ENCODE results near the gene IFITM5.
"Not testable (repeated sequence)": the region's sequence is repeated elsewhere in the genome, so short reads cannot be mapped to it uniquely, and the experiment has no call there.

The IFITM5 gene

GRCh38 chr11:299081-299891 lies at the start of gene IFITM5:
IFITM5 (minus strand) TSS chr11:299526; CDS start chr11:299490, 36 bp downstream.
- DNase-seq: no peak

DNA sequence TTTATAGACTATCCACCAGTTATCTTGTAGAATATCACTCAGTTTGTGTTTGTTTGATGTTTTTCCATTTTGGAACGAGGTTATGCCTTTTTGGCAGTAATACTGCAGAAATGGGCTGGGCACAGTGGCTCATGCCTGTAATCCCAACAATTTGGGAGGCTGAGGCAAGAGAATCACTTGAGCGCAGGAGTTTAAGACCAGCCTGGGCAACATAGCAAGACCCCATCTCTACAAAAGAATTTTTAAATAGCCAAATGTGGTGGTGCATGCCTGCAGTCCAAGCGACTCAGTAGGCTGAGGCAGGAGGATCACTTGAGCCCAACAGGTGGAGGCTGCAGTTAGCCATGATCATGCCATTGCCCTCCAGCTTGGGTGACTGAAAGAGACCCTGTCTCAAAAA lies 47.2 kb upstream of the IFITM5 start:
- DNase-seq: no peak

DNA sequence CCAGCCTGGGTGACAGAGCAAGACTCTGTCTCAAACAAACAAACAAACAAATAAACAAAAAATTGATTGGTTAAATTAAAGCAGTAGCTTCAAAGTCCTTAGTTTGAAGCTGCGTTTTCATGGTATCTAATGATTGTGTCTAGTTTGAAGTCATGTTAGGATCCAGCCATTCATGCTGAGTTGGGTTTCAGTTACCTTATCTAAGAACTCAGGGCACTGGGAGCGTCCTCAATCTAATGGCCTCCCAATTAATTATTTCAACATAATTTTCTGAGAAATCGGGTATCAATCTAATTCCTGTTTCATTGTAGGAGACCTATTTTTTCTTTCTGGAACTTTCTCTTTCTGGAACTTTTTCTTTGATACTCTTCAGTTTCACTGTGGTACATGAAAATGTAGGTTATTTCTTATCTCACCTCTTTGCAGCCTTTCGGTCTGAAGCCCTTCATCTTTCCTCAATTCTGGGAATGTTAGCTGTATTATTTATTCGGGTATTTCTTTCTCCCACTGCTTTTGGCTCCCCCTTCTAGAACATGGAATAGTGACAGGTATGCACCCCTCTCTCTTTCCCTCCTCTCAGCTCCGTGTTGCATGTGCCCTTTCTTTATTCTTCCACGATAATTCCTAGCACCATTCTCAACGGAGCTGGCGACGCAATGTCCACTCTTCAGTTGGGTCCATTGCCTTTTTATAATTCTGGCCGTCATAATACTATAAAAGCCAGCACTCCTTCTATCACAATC lies 45.7 kb upstream of the IFITM5 start:
- DNase-seq: no peak

DNA sequence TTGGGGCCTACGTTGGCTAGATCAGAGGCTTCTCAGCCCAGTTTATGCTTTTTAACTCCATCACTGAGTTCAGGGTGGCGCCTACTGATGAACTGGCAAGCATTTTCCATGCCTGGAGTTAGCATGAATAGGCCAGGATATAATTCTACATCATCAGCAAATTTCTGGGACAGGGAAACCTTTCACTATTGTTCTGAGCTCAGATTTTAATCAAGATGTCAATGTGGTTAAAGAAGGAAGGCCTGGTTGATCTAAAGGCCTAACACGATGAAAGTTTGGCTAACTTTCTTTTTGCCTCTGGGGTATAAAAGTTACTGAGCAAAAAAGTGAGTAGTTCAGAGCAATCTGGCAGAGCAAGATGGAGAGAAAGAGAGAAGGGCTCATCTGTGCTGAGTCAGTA lies 43.0 kb upstream of the IFITM5 start:
- DNase-seq: no peak

- no peak for DNase-seq
These were observed 41.5 kb upstream of the IFITM5 start for GRCh38 chr11:340539-341512.

GRCh38 chr11:339963-340362 lies 40.6 kb upstream of the IFITM5 start:
- DNase-seq: no peak

DNA sequence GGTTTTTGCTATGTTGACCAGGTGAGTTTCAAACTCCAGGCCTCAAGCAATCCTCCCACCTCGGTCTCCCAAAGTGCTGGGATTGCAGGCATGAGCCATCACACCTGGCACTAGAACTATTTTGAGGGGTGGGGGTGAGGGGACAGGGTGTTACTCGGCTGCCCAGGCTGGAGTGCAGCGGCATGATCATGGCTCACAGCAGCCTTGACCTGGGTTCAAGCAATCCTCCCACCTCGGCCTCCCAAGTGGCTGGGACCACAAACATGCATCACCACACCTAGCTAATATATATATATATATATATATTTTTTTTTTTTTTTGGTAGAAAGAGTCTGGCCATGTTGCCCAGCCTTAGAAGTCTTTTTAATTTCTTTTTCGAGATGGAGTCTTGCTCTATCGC lies 38.4 kb upstream of the IFITM5 start:
- DNase-seq: no peak

- no peak for DNase-seq
These were observed 37.4 kb upstream of the IFITM5 start for GRCh38 chr11:336659-337198.

- DNase-seq: no peak
These were observed 36.7 kb upstream of the IFITM5 start for GRCh38 chr11:335779-336658.

DNA sequence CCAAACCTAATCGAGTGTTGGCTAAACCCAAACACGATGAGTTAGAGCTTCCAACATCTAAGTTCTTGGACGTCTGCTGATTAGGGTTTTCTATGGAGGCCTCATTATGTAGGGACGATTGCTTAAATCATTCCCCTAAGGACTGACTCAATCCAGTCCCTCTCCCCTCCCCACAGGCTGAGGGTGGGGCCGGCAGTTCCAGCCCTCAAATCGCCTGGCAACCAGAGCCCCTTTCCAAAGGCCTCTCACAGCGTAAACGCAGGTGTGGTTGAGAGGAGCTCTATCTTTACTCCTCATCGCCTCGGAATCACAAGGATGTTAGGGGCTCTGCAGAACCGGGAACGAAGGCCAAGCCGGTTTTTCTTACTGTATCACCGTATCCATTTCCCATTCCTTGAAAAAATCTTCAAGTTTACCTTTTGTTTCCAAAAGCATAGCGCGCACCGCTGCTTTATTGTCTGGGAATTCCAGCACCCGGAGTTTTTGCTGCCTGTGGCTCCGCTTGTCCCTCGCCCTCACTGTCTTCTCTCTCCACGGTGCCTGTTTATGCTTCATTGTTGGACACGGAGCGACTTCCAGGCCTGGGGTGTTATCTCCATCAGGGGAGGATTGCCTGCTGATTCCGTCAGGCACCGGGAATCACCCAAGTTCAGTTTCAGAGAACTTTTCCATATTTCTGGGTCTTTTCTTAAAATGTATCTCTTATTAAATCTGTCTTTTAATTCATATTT lies 35.1 kb upstream of the IFITM5 start:
- DNase-seq: no peak

DNA sequence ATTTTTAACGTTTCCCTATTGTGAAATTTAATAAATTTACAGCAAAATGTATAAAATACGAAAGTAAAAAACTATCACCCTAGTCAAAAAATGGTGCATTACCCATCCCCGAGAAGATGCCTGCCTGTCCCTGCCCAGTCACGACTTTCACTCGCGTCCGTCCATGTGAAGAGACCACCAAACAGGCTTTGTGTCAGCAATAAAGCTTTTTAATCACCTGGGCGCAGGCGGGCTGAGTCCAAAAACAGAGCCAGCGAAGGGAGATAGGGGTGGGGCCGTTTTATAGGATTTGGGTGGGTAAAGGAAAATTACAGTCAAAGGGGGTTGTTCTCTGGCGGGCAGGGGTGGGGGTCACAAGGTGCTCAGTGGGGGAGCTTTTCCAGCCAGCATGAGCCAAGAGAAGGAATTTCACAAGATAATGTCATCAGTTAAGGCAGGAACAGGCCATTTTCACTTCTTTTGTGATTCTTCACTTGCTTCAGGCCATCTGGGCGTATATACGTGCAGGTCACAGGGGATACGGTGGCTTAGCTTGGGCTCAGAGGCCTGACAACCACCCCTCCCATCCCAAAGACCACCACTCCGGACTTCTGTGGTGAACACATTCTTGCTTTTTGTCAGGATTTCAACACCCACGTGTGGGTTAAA lies 34.4 kb upstream of the IFITM5 start:
- DNase-seq: not testable (repeated sequence)

- DNase-seq: no peak
These were observed 33.5 kb upstream of the IFITM5 start for GRCh38 chr11:332651-333480.

GRCh38 chr11:331358-332060 lies 32.2 kb upstream of the IFITM5 start:
- DNase-seq: no peak

GRCh38 chr11:330694-331357 lies 31.5 kb upstream of the IFITM5 start:
- no peak for DNase-seq

DNA sequence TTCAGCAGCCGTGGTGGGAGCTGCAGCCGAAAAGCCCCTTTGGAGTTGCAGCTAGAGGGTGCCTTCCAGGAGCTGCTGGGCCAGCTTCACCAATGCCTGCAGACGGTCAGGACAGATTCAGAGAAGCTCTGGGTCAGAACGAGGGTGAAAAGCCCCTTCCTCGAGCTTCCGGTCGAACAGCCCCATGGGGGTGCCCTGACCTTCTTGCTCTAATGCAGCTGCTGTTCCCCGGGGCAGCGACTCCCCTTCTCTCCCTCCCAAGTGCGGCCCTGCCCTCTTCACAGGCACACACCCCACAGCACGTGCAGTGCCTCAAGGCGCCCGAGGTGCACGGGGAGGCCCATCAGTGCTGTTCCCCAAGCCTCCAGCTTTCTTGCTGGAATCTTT lies 31.0 kb upstream of the IFITM5 start:
- DNase-seq: no peak

GRCh38 chr11:329886-330253 lies 30.5 kb upstream of the IFITM5 start:
- DNase-seq: no peak

- not testable (repeated sequence) for DNase-seq
These were observed 29.3 kb upstream of the IFITM5 start for GRCh38 chr11:328516-329100.

DNA sequence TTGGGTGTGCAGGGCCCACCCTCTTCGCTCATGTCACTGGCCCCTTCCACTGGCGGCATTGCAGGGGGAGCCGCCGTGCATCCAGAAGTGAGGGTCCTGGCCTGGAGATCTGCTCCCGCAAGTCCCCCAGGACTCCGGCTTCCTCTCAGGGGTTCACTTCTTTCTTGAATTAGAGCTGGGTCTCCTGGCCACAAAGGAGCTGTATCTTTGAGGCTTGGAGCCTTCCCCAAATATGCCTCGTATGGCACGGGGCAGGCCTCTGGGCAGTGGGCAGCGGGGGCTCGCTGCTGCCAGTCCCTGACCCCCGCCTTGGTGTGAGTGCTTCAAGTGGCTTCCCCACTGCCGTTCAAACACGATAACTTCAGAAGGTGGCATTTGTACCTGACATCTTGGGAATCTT lies 28.7 kb upstream of the IFITM5 start:
- no peak for DNase-seq
